OCI-LY3 (cell line): ENCODE results near the gene CMSS1.

Experiments used
- H2AFZ ChIP-seq: fragments of 200-600, 300-600 bp; shearing (Covaris generic); 2 replicates; pipeline ENCODE4 v1.6.0; 2014; ENCODE audit warnings: antibody characterized with exemption, low read depth, low read length
- H3K27ac ChIP-seq: fragments of 200-600, 300-600 bp; sonication (generic); 2 replicates; pipeline ENCODE4 v1.5.1; 2014; ENCODE audit warnings: mild to moderate bottlenecking, low read length, moderate library complexity, mixed read lengths
- H3K27me3 ChIP-seq: fragments of 200-600, 300-600 bp; sonication (generic); 2 replicates; pipeline ENCODE4 v1.6.1; 2014; ENCODE audit warnings: low read depth, low read length, mixed read lengths
- H3K36me3 ChIP-seq: fragments of 200-600, 300-600 bp; sonication (generic); replicated peaks from 2 replicates; pipeline ENCODE3; 2014; ENCODE audit warnings: low read depth, low read length, mixed read lengths
- H3K4me1 ChIP-seq: fragments of 300-600, 200-600 bp; sonication (generic); 2 replicates; pipeline ENCODE4 v1.6.1; 2014; ENCODE audit warnings: low read length, mixed read lengths
- H3K4me2 ChIP-seq: fragments of 200-600, 300-600 bp; sonication (generic); 2 replicates; pipeline ENCODE4 v1.6.1; 2014; ENCODE audit warnings: low read length, mixed read lengths
- H3K4me3 ChIP-seq: fragments of 300-600, 200-600 bp; sonication (generic); 2 replicates; pipeline ENCODE4 v1.5.1; 2014; ENCODE audit warnings: antibody characterized with exemption, mild to moderate bottlenecking, low read length, moderate library complexity
- H3K79me2 ChIP-seq: fragments of 300-600, 200-600 bp; shearing (Covaris generic); 2 replicates; pipeline ENCODE4 v1.6.1; 2014; ENCODE audit warnings: mild to moderate bottlenecking, low read length, mixed read lengths
- H3K9ac ChIP-seq: fragments of 300-600, 200-600 bp; shearing (Covaris generic); 2 replicates; pipeline ENCODE4 v1.6.0; 2014; ENCODE audit warnings: mild to moderate bottlenecking, low read length, moderate library complexity
- H3K9me3 ChIP-seq: fragments of 200-600, 300-600 bp; shearing (Covaris generic); 2 replicates; pipeline ENCODE4 v1.6.1; 2014; ENCODE audit warnings: low read length, mixed read lengths; ENCODE audit not compliant: insufficient read depth
- H4K20me1 ChIP-seq: fragments of 200-600, 300-600 bp; sonication (generic); 2 replicates; pipeline ENCODE4 v1.6.1; 2016; ENCODE audit warnings: low read length, mixed read lengths; ENCODE audit not compliant: insufficient read depth
- CTCF ChIP-seq: fragments of 200-600, 300-600 bp; sonication (generic); IDR thresholded peaks from 2 replicates; pipeline ENCODE4 v1.5.1; 2014; ENCODE audit warnings: antibody characterized with exemption, low read length, low read depth
- EZH2phosphoT487 ChIP-seq: fragments of 200-600 bp; shearing (Covaris generic); IDR thresholded peaks from 2 replicates; pipeline ENCODE4 v1.6.1; 2018; ENCODE audit warnings: antibody characterized with exemption, mixed run types, low read depth

The CMSS1 gene

GRCh38 chr3:100044369-100044768 is 226.7 kb downstream of the CMSS1 start:
- Histone ChIP-seq H3K4me2 (peak overlapping the region; percentile 51), H3K4me1 (peaks cover 62% of the 10 kb centered on the region), H3K27ac (peak overlapping the region; percentile 47), H2AFZ (no peak overlapping the region), H3K9ac (no peak overlapping the region), H3K27me3 (peaks cover 9% of the 10 kb centered on the region; the same call in 1 of the 2 replicates), H3K4me3 (0 out of 2 replicates have a peak overlapping the region, but pooled peaks have one; percentile 11), H3K79me2 (peaks cover 4% of the 10 kb centered on the region; the same call in 1 of the 2 replicates), H3K9me3 (no peaks in the 10 kb centered on the region), H4K20me1 (peaks cover 33% of the 10 kb centered on the region), H3K36me3 (no peaks in the 10 kb centered on the region)
- TF ChIP-seq EZH2phosphoT487 (no peak), CTCF (no peak)

DNA sequence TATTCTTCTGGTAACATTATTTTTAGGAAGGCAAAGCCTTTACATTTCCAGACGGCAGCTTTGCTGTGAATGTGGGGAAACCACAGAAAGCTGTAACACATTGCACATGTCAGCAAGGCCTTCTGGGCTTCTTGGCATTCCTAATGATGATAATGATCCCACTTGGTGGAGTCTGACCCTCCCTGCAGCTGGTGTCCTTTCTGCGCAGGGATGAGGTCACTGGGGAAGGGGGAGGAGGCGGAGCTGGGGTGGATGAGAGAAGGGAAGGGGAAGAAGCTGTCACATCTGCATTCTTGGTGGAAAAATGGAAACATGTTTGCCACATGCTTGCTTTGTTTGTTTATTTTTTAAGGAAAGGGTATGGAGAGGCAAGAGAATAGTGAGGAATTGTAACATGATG is 228.0 kb downstream of the CMSS1 start:
- Histone ChIP-seq H3K27me3 (peaks cover 10% of the 10 kb centered on the region; the same call in 1 of the 2 replicates), H4K20me1 (peaks cover 33% of the 10 kb centered on the region), H3K4me3 (no peak overlapping the region), H3K79me2 (peaks cover 4% of the 10 kb centered on the region; the same call in 1 of the 2 replicates), H3K4me2 (no peak overlapping the region), H3K36me3 (no peaks in the 10 kb centered on the region), H3K9me3 (no peaks in the 10 kb centered on the region), H3K27ac (no peak overlapping the region), H3K9ac (no peak overlapping the region), H2AFZ (no peak overlapping the region), H3K4me1 (peaks cover 62% of the 10 kb centered on the region)
- TF ChIP-seq EZH2phosphoT487 (no peak), CTCF (no peak)

- H3K4me1 ChIP-seq, result peaks cover 62% of the 10 kb centered on the region
- H3K4me2 ChIP-seq, result peak overlapping the region; percentile 68
- H3K9ac ChIP-seq, result peak overlapping the region; percentile 28; the same call in 1 of the 2 replicates
- H3K27ac ChIP-seq, result peak overlapping the region; percentile 75
- no peaks in the 10 kb centered on the region for H3K9me3 ChIP-seq
- TF ChIP-seq EZH2phosphoT487 (no peak), CTCF (no peak)
- H3K4me3 ChIP-seq, result peak overlapping the region; percentile 62
- H3K27me3 ChIP-seq, result peaks cover 10% of the 10 kb centered on the region; the same call in 1 of the 2 replicates
- peaks cover 4% of the 10 kb centered on the region; the same call in 1 of the 2 replicates for H3K79me2 ChIP-seq
- no peak overlapping the region for H2AFZ ChIP-seq
- H3K36me3 ChIP-seq, result no peaks in the 10 kb centered on the region
- peaks cover 33% of the 10 kb centered on the region for H4K20me1 ChIP-seq
Observed at GRCh38 chr3:100046986-100047385, 229.3 kb downstream of the CMSS1 start.

- Histone ChIP-seq H3K9ac (peak overlapping the region; percentile 28; the same call in 1 of the 2 replicates), H3K4me2 (peak overlapping the region; percentile 68), H4K20me1 (peaks cover 33% of the 10 kb centered on the region), H3K4me1 (peaks cover 61% of the 10 kb centered on the region), H3K36me3 (no peaks in the 10 kb centered on the region), H3K27me3 (peaks cover 10% of the 10 kb centered on the region; the same call in 1 of the 2 replicates), H3K4me3 (peak overlapping the region; percentile 62), H3K9me3 (no peaks in the 10 kb centered on the region), H2AFZ (no peak overlapping the region), H3K79me2 (peaks cover 4% of the 10 kb centered on the region; the same call in 1 of the 2 replicates), H3K27ac (peak overlapping the region; percentile 75)
- no peak for TF ChIP-seq CTCF
- TF ChIP-seq EZH2phosphoT487, result no peak
Observed at GRCh38 chr3:100047455-100048141, 229.9 kb downstream of the CMSS1 start.
